ENCODE measurements around the gene FREM1.

GRCh38 chr9:14846871-14847311 is 63.3 kb downstream of the FREM1 start:
- no peak for TF ChIP-seq EP300 (IDR thresholded peaks at IDR 0.05)
- TF ChIP-seq, protein P1, sequence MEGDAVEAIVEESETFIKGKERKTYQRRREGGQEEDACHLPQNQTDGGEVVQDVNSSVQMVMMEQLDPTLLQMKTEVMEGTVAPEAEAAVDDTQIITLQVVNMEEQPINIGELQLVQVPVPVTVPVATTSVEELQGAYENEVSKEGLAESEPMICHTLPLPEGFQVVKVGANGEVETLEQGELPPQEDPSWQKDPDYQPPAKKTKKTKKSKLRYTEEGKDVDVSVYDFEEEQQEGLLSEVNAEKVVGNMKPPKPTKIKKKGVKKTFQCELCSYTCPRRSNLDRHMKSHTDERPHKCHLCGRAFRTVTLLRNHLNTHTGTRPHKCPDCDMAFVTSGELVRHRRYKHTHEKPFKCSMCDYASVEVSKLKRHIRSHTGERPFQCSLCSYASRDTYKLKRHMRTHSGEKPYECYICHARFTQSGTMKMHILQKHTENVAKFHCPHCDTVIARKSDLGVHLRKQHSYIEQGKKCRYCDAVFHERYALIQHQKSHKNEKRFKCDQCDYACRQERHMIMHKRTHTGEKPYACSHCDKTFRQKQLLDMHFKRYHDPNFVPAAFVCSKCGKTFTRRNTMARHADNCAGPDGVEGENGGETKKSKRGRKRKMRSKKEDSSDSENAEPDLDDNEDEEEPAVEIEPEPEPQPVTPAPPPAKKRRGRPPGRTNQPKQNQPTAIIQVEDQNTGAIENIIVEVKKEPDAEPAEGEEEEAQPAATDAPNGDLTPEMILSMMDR (IDR thresholded peaks at IDR 0.05) = peak in 4 of 5 experiments; percentile 25 to 45 (median 34)

All from tibial nerve (tissue), 4 donors.